ENCODE measurements around the gene FARS2.

The FARS2 gene

DNA sequence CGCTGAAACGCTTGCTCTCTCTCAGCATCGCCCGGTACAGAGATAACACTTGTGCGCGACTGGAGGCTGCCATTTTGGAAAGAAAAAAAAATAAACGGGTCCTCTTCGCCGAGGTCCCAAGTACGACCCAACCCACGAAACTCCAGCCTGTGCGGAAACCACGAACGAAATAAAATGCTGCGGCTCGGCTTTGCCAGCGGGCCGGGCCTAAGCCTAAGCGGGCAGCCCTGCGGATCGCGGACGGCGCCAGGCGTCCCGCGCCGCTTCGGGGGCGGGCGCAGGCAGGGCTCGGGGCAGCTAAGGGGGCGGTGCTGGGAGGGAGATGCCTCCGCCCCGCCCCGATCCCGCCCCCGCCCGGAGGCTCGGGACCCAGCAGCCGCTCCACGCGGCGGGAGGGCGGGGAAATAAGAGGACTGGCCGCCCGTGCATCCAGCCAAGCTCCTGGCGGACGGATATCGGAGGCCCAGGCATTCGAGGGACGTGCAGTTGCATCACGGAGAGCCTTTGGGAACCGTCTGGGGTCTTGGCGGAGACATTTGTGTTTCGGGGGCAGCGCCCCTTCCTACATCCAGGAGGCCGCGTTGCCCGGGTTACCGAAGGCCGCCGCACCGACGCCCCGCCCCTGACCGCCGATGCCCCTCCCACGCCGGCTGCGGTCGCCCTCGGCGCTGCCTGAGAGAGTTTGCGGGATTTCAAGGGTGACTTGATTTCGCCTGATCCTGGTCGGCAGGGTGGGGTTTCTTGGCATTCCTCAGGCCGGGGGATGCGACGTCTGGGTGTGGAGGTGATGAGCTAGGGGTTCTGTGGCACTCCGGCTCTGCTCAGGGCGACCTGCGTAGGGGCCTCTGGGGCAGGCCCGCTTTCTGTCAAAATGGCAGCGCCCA is at the start of gene FARS2, which contains the start of gene LYRM4 (continued):
- TF ChIP-seq ZBTB26 (tag by site-specific recombination; optimal IDR thresholded peaks at IDR 0.05) (peak; percentile 41), ZBTB17 (tag by site-specific recombination; IDR thresholded peaks at IDR 0.05) (peak; percentile 62), KLF8 (tag by site-specific recombination; IDR thresholded peaks at IDR 0.05) (peak; percentile 94), OVOL3 (tag by site-specific recombination; IDR thresholded peaks at IDR 0.05) (0 out of 2 replicates have a peak, but pooled peaks have one; percentile 7), WT1 (tag by site-specific recombination; IDR thresholded peaks at IDR 0.05) (peak; percentile 30; the same call in 1 of the 2 replicates), ZEB2 (tag by site-specific recombination; IDR thresholded peaks at IDR 0.05) (peak; percentile 95), KLF16 (tag by site-specific recombination; IDR thresholded peaks at IDR 0.05) (peak; percentile 54), ZIC2 (tag by site-specific recombination; IDR thresholded peaks at IDR 0.05) (peak; percentile 30; the same call in 1 of the 2 replicates), ZXDB (tag by site-specific recombination; IDR thresholded peaks at IDR 0.05) (peak; percentile 82; the same call in 1 of the 2 replicates), ZNF654 (tag by site-specific recombination; IDR thresholded peaks at IDR 0.05; ENCODE audit: low read depth) (no peak), SP2 (tag by site-specific recombination; IDR thresholded peaks at IDR 0.05) (peak; percentile 89), ZFP37 (tag by site-specific recombination; IDR thresholded peaks at IDR 0.05) (0 out of 2 replicates have a peak, but pooled peaks have one; percentile 53), YY2 (tag by site-specific recombination; IDR thresholded peaks at IDR 0.05) (peak; percentile 96), HIC1 (tag by site-specific recombination; IDR thresholded peaks at IDR 0.05) (no peak), ZNF785 (tag by site-specific recombination; IDR thresholded peaks at IDR 0.05) (0 out of 2 replicates have a peak, but pooled peaks have one; percentile 31), ZBTB8A (tag by site-specific recombination; IDR thresholded peaks at IDR 0.05) (0 out of 2 replicates have a peak, but pooled peaks have one; percentile 18)
- TF ChIP-seq, protein P1, sequence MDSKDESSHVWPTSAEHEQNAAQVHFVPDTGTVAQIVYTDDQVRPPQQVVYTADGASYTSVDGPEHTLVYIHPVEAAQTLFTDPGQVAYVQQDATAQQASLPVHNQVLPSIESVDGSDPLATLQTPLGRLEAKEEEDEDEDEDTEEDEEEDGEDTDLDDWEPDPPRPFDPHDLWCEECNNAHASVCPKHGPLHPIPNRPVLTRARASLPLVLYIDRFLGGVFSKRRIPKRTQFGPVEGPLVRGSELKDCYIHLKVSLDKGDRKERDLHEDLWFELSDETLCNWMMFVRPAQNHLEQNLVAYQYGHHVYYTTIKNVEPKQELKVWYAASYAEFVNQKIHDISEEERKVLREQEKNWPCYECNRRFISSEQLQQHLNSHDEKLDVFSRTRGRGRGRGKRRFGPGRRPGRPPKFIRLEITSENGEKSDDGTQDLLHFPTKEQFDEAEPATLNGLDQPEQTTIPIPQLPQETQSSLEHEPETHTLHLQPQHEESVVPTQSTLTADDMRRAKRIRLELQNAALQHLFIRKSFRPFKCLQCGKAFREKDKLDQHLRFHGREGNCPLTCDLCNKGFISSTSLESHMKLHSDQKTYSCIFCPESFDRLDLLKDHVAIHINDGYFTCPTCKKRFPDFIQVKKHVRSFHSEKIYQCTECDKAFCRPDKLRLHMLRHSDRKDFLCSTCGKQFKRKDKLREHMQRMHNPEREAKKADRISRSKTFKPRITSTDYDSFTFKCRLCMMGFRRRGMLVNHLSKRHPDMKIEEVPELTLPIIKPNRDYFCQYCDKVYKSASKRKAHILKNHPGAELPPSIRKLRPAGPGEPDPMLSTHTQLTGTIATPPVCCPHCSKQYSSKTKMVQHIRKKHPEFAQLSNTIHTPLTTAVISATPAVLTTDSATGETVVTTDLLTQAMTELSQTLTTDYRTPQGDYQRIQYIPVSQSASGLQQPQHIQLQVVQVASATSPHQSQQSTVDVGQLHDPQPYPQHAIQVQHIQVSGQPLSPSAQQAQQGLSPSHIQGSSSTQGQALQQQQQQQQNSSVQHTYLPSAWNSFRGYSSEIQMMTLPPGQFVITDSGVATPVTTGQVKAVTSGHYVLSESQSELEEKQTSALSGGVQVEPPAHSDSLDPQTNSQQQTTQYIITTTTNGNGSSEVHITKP (tag by site-specific recombination; IDR thresholded peaks at IDR 0.05) = peak; percentile 97
- TF ChIP-seq, protein P2, sequence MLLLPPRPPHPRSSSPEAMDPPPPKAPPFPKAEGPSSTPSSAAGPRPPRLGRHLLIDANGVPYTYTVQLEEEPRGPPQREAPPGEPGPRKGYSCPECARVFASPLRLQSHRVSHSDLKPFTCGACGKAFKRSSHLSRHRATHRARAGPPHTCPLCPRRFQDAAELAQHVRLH (tag by site-specific recombination; IDR thresholded peaks at IDR 0.05) = 0 out of 2 replicates have a peak, but pooled peaks have one; percentile 40
- TF ChIP-seq, protein P3, sequence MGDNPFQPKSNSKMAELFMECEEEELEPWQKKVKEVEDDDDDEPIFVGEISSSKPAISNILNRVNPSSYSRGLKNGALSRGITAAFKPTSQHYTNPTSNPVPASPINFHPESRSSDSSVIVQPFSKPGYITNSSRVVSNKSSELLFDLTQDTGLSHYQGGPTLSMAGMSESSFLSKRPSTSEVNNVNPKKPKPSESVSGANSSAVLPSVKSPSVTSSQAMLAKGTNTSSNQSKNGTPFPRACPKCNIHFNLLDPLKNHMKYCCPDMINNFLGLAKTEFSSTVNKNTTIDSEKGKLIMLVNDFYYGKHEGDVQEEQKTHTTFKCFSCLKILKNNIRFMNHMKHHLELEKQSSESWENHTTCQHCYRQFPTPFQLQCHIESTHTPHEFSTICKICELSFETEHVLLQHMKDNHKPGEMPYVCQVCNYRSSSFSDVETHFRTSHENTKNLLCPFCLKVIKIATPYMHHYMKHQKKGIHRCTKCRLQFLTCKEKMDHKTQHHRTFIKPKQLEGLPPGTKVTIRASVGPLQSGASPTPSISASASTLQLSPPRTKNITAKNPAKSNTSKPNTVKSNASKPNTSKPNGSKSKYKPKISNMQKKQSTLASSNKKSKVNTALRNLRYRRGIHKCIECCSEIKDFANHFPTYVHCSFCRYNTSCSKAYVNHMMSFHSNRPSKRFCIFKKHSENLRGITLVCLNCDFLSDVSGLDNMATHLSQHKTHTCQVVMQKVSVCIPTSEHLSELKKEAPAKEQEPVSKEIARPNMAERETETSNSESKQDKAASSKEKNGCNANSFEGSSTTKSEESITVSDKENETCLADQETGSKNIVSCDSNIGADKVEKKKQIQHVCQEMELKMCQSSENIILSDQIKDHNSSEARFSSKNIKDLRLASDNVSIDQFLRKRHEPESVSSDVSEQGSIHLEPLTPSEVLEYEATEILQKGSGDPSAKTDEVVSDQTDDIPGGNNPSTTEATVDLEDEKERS (tag by site-specific recombination; IDR thresholded peaks at IDR 0.05) = 0 out of 2 replicates have a peak, but pooled peaks have one; percentile 9
- TF ChIP-seq, protein P4, sequence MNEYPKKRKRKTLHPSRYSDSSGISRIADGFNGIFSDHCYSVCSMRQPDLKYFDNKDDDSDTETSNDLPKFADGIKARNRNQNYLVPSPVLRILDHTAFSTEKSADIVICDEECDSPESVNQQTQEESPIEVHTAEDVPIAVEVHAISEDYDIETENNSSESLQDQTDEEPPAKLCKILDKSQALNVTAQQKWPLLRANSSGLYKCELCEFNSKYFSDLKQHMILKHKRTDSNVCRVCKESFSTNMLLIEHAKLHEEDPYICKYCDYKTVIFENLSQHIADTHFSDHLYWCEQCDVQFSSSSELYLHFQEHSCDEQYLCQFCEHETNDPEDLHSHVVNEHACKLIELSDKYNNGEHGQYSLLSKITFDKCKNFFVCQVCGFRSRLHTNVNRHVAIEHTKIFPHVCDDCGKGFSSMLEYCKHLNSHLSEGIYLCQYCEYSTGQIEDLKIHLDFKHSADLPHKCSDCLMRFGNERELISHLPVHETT (tag by site-specific recombination; IDR thresholded peaks at IDR 0.05) = peak; percentile 84
